ENCODE results near the gene MAPRE2.

MAPRE2 gene

GRCh38 chr18:34998661-34999060 lies 42.6 kb upstream of the MAPRE2 start:
- Histone ChIP-seq H3K79me2 (ENCODE audit: insufficient read depth, low read depth) (no peaks in the 10 kb centered on the region), H3K4me2 (no peak overlapping the region), H2AFZ (ENCODE audit: low read depth) (no peak overlapping the region), H3K9ac (no peak overlapping the region), H3K27me3 (ENCODE audit: insufficient read depth, low read depth) (no peaks in the 10 kb centered on the region), H3K27ac (no peak overlapping the region), H3K4me1 (ENCODE audit: low read depth, poor library complexity, severe bottlenecking) (no peaks in the 10 kb centered on the region), H3K4me3 (IDR thresholded peaks at IDR 0.05; ENCODE audit: insufficient read depth, low read depth, low read length) (no peak overlapping the region), H3K36me3 (ENCODE audit: insufficient read depth) (no peaks in the 10 kb centered on the region), H4K20me1 (ENCODE audit: insufficient read depth) (no peaks in the 10 kb centered on the region)
- no peak for TF ChIP-seq CTCF (conservative IDR thresholded peaks at IDR 0.05; ENCODE audit: low read depth, low read length)

GRCh38 chr18:34999756-35000289 lies 41.4 kb upstream of the MAPRE2 start:
- TF ChIP-seq CTCF (conservative IDR thresholded peaks at IDR 0.05; ENCODE audit: low read depth, low read length): no peak
- Histone ChIP-seq H3K4me2 (no peak overlapping the region), H2AFZ (ENCODE audit: low read depth) (no peak overlapping the region), H3K4me1 (ENCODE audit: low read depth, poor library complexity, severe bottlenecking) (no peaks in the 10 kb centered on the region), H3K27ac (no peak overlapping the region), H3K9ac (no peak overlapping the region), H4K20me1 (ENCODE audit: insufficient read depth) (no peaks in the 10 kb centered on the region), H3K27me3 (ENCODE audit: insufficient read depth, low read depth) (no peaks in the 10 kb centered on the region), H3K36me3 (ENCODE audit: insufficient read depth) (no peaks in the 10 kb centered on the region), H3K4me3 (IDR thresholded peaks at IDR 0.05; ENCODE audit: insufficient read depth, low read depth, low read length) (no peak overlapping the region), H3K79me2 (ENCODE audit: insufficient read depth, low read depth) (no peaks in the 10 kb centered on the region)

- Histone ChIP-seq H3K36me3 (ENCODE audit: insufficient read depth) (no peaks in the 10 kb centered on the region), H3K4me2 (no peak overlapping the region), H3K9ac (no peak overlapping the region)
Measured at GRCh38 chr18:35000457-35000856, 40.8 kb upstream of the MAPRE2 start.

GRCh38 chr18:35002120-35002519 lies 39.1 kb upstream of the MAPRE2 start:
- no peaks in the 10 kb centered on the region for H3K36me3 ChIP-seq (ENCODE audit: insufficient read depth)
- no peak overlapping the region for H3K9ac ChIP-seq
- H3K4me3 ChIP-seq (IDR thresholded peaks at IDR 0.05; ENCODE audit: insufficient read depth, low read depth, low read length): no peak overlapping the region
- no peak overlapping the region for H3K27ac ChIP-seq
- H3K79me2 ChIP-seq (ENCODE audit: insufficient read depth, low read depth): no peaks in the 10 kb centered on the region
- H2AFZ ChIP-seq (ENCODE audit: low read depth): no peak overlapping the region
- no peaks in the 10 kb centered on the region for H4K20me1 ChIP-seq (ENCODE audit: insufficient read depth)
- no peaks in the 10 kb centered on the region for H3K4me1 ChIP-seq (ENCODE audit: low read depth, poor library complexity, severe bottlenecking)
- H3K4me2 ChIP-seq: no peak overlapping the region
- H3K27me3 ChIP-seq (ENCODE audit: insufficient read depth, low read depth): no peaks in the 10 kb centered on the region
- TF ChIP-seq CTCF (conservative IDR thresholded peaks at IDR 0.05; ENCODE audit: low read depth, low read length): no peak

More at GRCh38 chr18:35000457-35000856, 40.8 kb upstream of the MAPRE2 start:
- Histone ChIP-seq H3K27me3 (ENCODE audit: insufficient read depth, low read depth) (no peaks in the 10 kb centered on the region), H3K79me2 (ENCODE audit: insufficient read depth, low read depth) (no peaks in the 10 kb centered on the region), H3K4me1 (ENCODE audit: low read depth, poor library complexity, severe bottlenecking) (no peaks in the 10 kb centered on the region), H3K27ac (no peak overlapping the region), H3K4me3 (IDR thresholded peaks at IDR 0.05; ENCODE audit: insufficient read depth, low read depth, low read length) (no peak overlapping the region), H4K20me1 (ENCODE audit: insufficient read depth) (no peaks in the 10 kb centered on the region), H2AFZ (ENCODE audit: low read depth) (no peak overlapping the region)
- TF ChIP-seq CTCF (conservative IDR thresholded peaks at IDR 0.05; ENCODE audit: low read depth, low read length): no peak
